Lung (tissue), 12 donors: Measurements from ENCODE around the gene C4BPA. TPM values are rescaled to one million over a fixed set of nuclear protein-coding genes. Genes with fewer than 3 reads are reported as not detected.

Experiments
- ATAC-seq: fragments of 200-7000 bp; cut with Tn5 transposase; one replicate; pipeline ENCODE4 v1.9.1; 2020; ENCODE audit warnings: moderate number of reproducible peaks; ENCODE audit not compliant: insufficient read depth, low FRiP score
- DNase-seq, 3 donors: peaks; one replicate each; pipeline ENCODE4 v3.0.0-alpha.2; 2013 to 2017
- H3K27ac ChIP-seq, 2 donors: one replicate each; pipeline ENCODE4 v1.5.1; 2013; ENCODE audit warnings: mild to moderate bottlenecking in 2 of 2, moderate library complexity in 2 of 2, control low read depth in 1 of 2, inconsistent platforms in 1 of 2, low read depth in 1 of 2, low read length in 1 of 2
- H3K27me3 ChIP-seq, 3 donors: one replicate each; pipeline ENCODE4 v1.5.1; 2013; ENCODE audit warnings: low read length in 2 of 3; ENCODE audit not compliant: control insufficient read depth in 3 of 3, insufficient read depth in 3 of 3
- H3K36me3 ChIP-seq, 4 donors: one replicate each; pipeline ENCODE4 v1.5.1; 2013; ENCODE audit warnings: low read length in 4 of 4, mild to moderate bottlenecking in 1 of 4, moderate library complexity in 1 of 4; ENCODE audit not compliant: control insufficient read depth in 4 of 4, insufficient read depth in 4 of 4
- H3K4me1 ChIP-seq, 5 donors: one replicate each; pipeline ENCODE4 v1.5.1; 2013; ENCODE audit warnings: low read length in 5 of 5, mild to moderate bottlenecking in 2 of 5, moderate library complexity in 1 of 5; ENCODE audit not compliant: control insufficient read depth in 5 of 5, insufficient read depth in 5 of 5
- H3K4me3 ChIP-seq: one replicate; pipeline ENCODE4 v1.5.1; 2013; ENCODE audit warnings: mild to moderate bottlenecking, control low read depth, moderate library complexity
- H3K9ac ChIP-seq, 2 donors: one replicate each; pipeline ENCODE4 v1.5.1; 2013; ENCODE audit warnings: low read length in 2 of 2, control low read depth in 1 of 2; ENCODE audit not compliant: insufficient read depth in 1 of 2
- H3K9me3 ChIP-seq, 4 donors: one replicate each; pipeline ENCODE4 v1.5.1; 2013; ENCODE audit warnings: low read length in 3 of 4, mild to moderate bottlenecking in 1 of 4, moderate library complexity in 1 of 4; ENCODE audit not compliant: control insufficient read depth in 4 of 4, insufficient read depth in 3 of 4
- WGBS, 2 donors: extraction: QIAGEN DNeasy Blood & Tissue Kit; methylation state at CpG; one replicate each; pipeline ENCODE4 v1.1.7; 2013; 5-methylcytosine and 5-hydroxymethylcytosine counted together
- polyA plus RNA-seq, 2 donors: library from polyadenylated mRNA; stranded (reverse); fragments of 200-250 nt; gene quantifications; one replicate each; pipeline ENCODE4 v1.2.1, GENCODE V29; 2013
- total RNA-seq, 2 donors: library from RNA; depleted of rRNA in 1 of 2; stranded (reverse); fragments of >200 nt in 1 of 2; gene quantifications; one replicate each; pipeline ENCODE4 v1.2.1, GENCODE V29; 2014 to 2021
- TF ChIP-seq, protein P1 (sequence below): IDR thresholded peaks from 2 replicates; pipeline ENCODE4 v1.5.1; 2012; ENCODE audit warnings: mild to moderate bottlenecking; ENCODE audit errors: control extremely low read depth, extremely low read depth
- donor health status: control.
- donor health status: control.
- donor health status: Bipolar disorder and iron deficiency.
- donor health status: healthy.
- donor health status: DM: yes; HTN: yes; CAD: no.

The C4BPA gene
- total and polyA plus RNA-seq, 4 donors = 21.2 to 213 (median 181) TPM

GRCh38 chr1:207077012-207077411 is 27.0 kb upstream of the C4BPA start:
- peaks cover 0 to 8% (median 6%) of the 10 kb centered on the region in 4 donors for H3K36me3 ChIP-seq
- TF ChIP-seq, protein P1, sequence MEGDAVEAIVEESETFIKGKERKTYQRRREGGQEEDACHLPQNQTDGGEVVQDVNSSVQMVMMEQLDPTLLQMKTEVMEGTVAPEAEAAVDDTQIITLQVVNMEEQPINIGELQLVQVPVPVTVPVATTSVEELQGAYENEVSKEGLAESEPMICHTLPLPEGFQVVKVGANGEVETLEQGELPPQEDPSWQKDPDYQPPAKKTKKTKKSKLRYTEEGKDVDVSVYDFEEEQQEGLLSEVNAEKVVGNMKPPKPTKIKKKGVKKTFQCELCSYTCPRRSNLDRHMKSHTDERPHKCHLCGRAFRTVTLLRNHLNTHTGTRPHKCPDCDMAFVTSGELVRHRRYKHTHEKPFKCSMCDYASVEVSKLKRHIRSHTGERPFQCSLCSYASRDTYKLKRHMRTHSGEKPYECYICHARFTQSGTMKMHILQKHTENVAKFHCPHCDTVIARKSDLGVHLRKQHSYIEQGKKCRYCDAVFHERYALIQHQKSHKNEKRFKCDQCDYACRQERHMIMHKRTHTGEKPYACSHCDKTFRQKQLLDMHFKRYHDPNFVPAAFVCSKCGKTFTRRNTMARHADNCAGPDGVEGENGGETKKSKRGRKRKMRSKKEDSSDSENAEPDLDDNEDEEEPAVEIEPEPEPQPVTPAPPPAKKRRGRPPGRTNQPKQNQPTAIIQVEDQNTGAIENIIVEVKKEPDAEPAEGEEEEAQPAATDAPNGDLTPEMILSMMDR = no peak
- no peak for ATAC-seq
- H3K27ac ChIP-seq = peak overlapping the region in 1 of 2 donors; percentile 12
- H3K27me3 ChIP-seq = no peaks in the 10 kb centered on the region
- 95 to 97% methylated on average over 1 of the region's 1 CpG for WGBS, 2 donors
- no peak overlapping the region for H3K4me3 ChIP-seq
- no peaks in the 10 kb centered on the region for H3K9me3 ChIP-seq
- peaks cover 0 to 13% (median 0%) of the 10 kb centered on the region in 5 donors for H3K4me1 ChIP-seq
- no peak overlapping the region for H3K9ac ChIP-seq
- DNase-seq = no peak

GRCh38 chr1:207077470-207078377 is 26.3 kb upstream of the C4BPA start:
- H3K9me3 ChIP-seq = no peaks in the 10 kb centered on the region
- H3K27me3 ChIP-seq = no peaks in the 10 kb centered on the region
- ATAC-seq (peak; percentile 87), DNase-seq (peak; percentile 78 to 92 (median 89))
- peak overlapping the region in 1 of 2 donors; percentile 12 for H3K27ac ChIP-seq
- no peak overlapping the region for H3K4me3 ChIP-seq
- 39 to 50% methylated on average over 6 of the region's 6 CpGs for WGBS, 2 donors
- H3K4me1 ChIP-seq = peaks cover 0 to 13% (median 0%) of the 10 kb centered on the region in 5 donors
- TF ChIP-seq, protein P1 = peak; percentile 82
- H3K36me3 ChIP-seq = peaks cover 0 to 8% (median 3%) of the 10 kb centered on the region in 4 donors
- no peak overlapping the region for H3K9ac ChIP-seq

- peaks cover 0 to 9% (median 0%) of the 10 kb centered on the region in 5 donors for H3K4me1 ChIP-seq
- H3K27me3 ChIP-seq = no peaks in the 10 kb centered on the region
- H3K27ac ChIP-seq = no peak overlapping the region
- no peak for ATAC-seq
- H3K4me3 ChIP-seq = no peak overlapping the region
- no peak for DNase-seq
- H3K9me3 ChIP-seq = no peaks in the 10 kb centered on the region
- no peak overlapping the region for H3K9ac ChIP-seq
- 88 to 89% methylated on average over 11 of the region's 11 CpGs for WGBS, 2 donors
- TF ChIP-seq, protein P1 = no peak
- peaks cover 0 to 8% (median 3%) of the 10 kb centered on the region in 4 donors for H3K36me3 ChIP-seq
These were observed 25.4 kb upstream of the C4BPA start for GRCh38 chr1:207078578-207079132.
